HCT116 (cell line): ENCODE results near the gene PSMB9. TPM values are rescaled to one million over a fixed set of nuclear protein-coding genes. Genes with fewer than 3 reads are reported as not detected.

Experiments
- ATAC-seq: fragments of 200-7000 bp; cut with Tn5 transposase; 2 replicates; pipeline ENCODE4 v1.9.1; 2020; ENCODE audit warnings: mild to moderate bottlenecking, moderate library complexity
- BruUV-seq: library from RNA; stranded (reverse); fragments of 400-500 nt; replicated peaks from 2 replicates; lab custom pipeline; 2021; lab: Mats Ljungman, UMichigan
- CTCF ChIA-PET: fragments of 300-600 bp; sonication (Branson Sonifier 250); formaldehyde crosslinking; loops from one replicate; lab custom pipeline; 2021; ENCODE audit warnings: antibody characterized with exemption; lab: Charles Lee
- POLR2A ChIA-PET: fragments of 300-600, 350-600 bp; sonication (Branson Sonifier 250); formaldehyde crosslinking; loops from one replicate; lab custom pipeline; 2021; ENCODE audit warnings: antibody characterized with exemption; lab: Charles Lee
- RAD21 ChIA-PET, 2 experiments: fragments of 300-600 bp; sonication (Branson Sonifier 250); formaldehyde crosslinking; loops; one replicate each; lab custom pipeline; 2023; ENCODE audit warnings: low total read pairs in 2 of 2; ENCODE audit not compliant: uncharacterized antibody in 2 of 2, unreplicated experiment in 2 of 2, low non-redundant PET in 1 of 2; lab: Charles Lee
- DNase-seq: peaks from one replicate; pipeline ENCODE4 v3.0.0-alpha.2; 2010; ENCODE audit warnings: low read depth, low spot score
- H2AFZ ChIP-seq: fragments of 200-600 bp; shearing (Covaris generic), sonication (generic); 2 replicates; pipeline ENCODE4 v1.6.1; 2017; ENCODE audit warnings: low read depth, mixed run types, mixed read lengths, antibody characterized with exemption, low read length; ENCODE audit not compliant: poor library complexity, severe bottlenecking
- H3K27ac ChIP-seq: 2 replicates; pipeline ENCODE4 v1.5.1; 2012; ENCODE audit warnings: low read depth, low read length
- H3K27me3 ChIP-seq: fragments of 200-600 bp; sonication (generic); 2 replicates; pipeline ENCODE4 v1.6.1; 2016; ENCODE audit warnings: mixed run types, low read length, mixed read lengths; ENCODE audit not compliant: insufficient read depth
- H3K36me3 ChIP-seq, 2 experiments: fragments of 200-500 bp in 1 of 2; fragments of 200-600 bp in 1 of 2; sonication (Bioruptor generic) in 1 of 2; sonication (generic) in 1 of 2; 2 replicates each; pipeline versions ENCODE4 v1.5.1 to v1.6.1; 2014 to 2016; ENCODE audit warnings: low read length in 2 of 2, inconsistent platforms in 1 of 2, mixed read lengths in 1 of 2, mixed run types in 1 of 2; ENCODE audit not compliant: insufficient read depth in 2 of 2, control insufficient read depth in 1 of 2
- H3K4me1 ChIP-seq, 2 experiments: fragments of 200-600 bp in 1 of 2; sonication (generic) in 1 of 2; 2 replicates each; pipeline versions ENCODE4 v1.5.1 to v1.6.1; 2012 to 2017; ENCODE audit warnings: low read length in 2 of 2, inconsistent platforms in 1 of 2, mild to moderate bottlenecking in 1 of 2, mixed read lengths in 1 of 2, mixed run types in 1 of 2, moderate library complexity in 1 of 2; ENCODE audit not compliant: insufficient read depth in 2 of 2, control insufficient read depth in 1 of 2
- H3K4me2 ChIP-seq: fragments of 200-600 bp; sonication (generic); 2 replicates; pipeline ENCODE4 v1.6.1; 2017; ENCODE audit warnings: mixed run types, low read length, mixed read lengths
- H3K4me3 ChIP-seq, 2 experiments: fragments of 200-600 bp in 1 of 2; sonication (generic) in 1 of 2; replicated peaks in 1 of 2; 2 replicates each; pipeline ENCODE4 v1.5.1; 2011 to 2016; ENCODE audit warnings: low read length in 2 of 2, control low read depth in 1 of 2, low read depth in 1 of 2, mild to moderate bottlenecking in 1 of 2, mixed read lengths in 1 of 2, mixed run types in 1 of 2
- H3K79me2 ChIP-seq: fragments of 200-600 bp; sonication (generic); 2 replicates; pipeline ENCODE4 v1.6.1; 2017; ENCODE audit warnings: mild to moderate bottlenecking, mixed run types, low read length, moderate library complexity, mixed read lengths; ENCODE audit not compliant: insufficient read depth
- H3K9ac ChIP-seq: fragments of 200-600 bp; sonication (generic); 2 replicates; pipeline ENCODE4 v1.6.1; 2016; ENCODE audit warnings: low read length, mixed read lengths
- H3K9me2 ChIP-seq: fragments of 200-600 bp; sonication (generic), shearing (Covaris generic); 2 replicates; pipeline ENCODE4 v1.6.1; 2017; ENCODE audit warnings: mixed run types, mild to moderate bottlenecking, moderate library complexity; ENCODE audit not compliant: insufficient read depth
- H3K9me3 ChIP-seq, 2 experiments: fragments of 200-500 bp in 1 of 2; fragments of 200-600 bp in 1 of 2; sonication (Bioruptor generic) in 1 of 2; sonication (generic) in 1 of 2; 2 replicates each; pipeline ENCODE4 v1.6.1; 2014 to 2017; ENCODE audit warnings: low read length in 2 of 2, mixed read lengths in 2 of 2, inconsistent platforms in 1 of 2, low read depth in 1 of 2, mild to moderate bottlenecking in 1 of 2, mixed run types in 1 of 2, moderate library complexity in 1 of 2; ENCODE audit not compliant: control insufficient read depth in 1 of 2, insufficient read depth in 1 of 2
- H4K20me1 ChIP-seq: fragments of 200-600 bp; sonication (generic), shearing (Covaris generic); 2 replicates; pipeline ENCODE4 v1.6.1; 2017; ENCODE audit warnings: mixed run types, mild to moderate bottlenecking, moderate library complexity; ENCODE audit not compliant: insufficient read depth
- ATF3 ChIP-seq: IDR thresholded peaks from 2 replicates; pipeline ENCODE4 v1.6.1; 2012
- CBX3 ChIP-seq: IDR thresholded peaks from 2 replicates; pipeline ENCODE4 v1.6.1; 2012; ENCODE audit warnings: low read depth
- CEBPB ChIP-seq: IDR thresholded peaks from 2 replicates; pipeline ENCODE4 v1.6.1; 2012; ENCODE audit warnings: low read depth
- CTCF ChIP-seq, 3 experiments: fragments of 200-600 bp in 1 of 3; sonication (generic) in 1 of 3; IDR thresholded peaks in 2 of 3; conservative IDR thresholded peaks in 1 of 3; 2 replicates each; pipeline ENCODE4 v1.5.1; 2012 to 2017; ENCODE audit warnings: low read depth in 2 of 3, low read length in 2 of 3, antibody characterized with exemption in 1 of 3, borderline replicate concordance in 1 of 3, control low read depth in 1 of 3, mild to moderate bottlenecking in 1 of 3, mixed read lengths in 1 of 3, mixed run types in 1 of 3, moderate library complexity in 1 of 3; ENCODE audit not compliant: insufficient read depth in 1 of 3
- EGR1 ChIP-seq: IDR thresholded peaks from 2 replicates; pipeline ENCODE4 v1.6.1; 2012; ENCODE audit warnings: low read depth
- EZH2 ChIP-seq: fragments of 200-600 bp; sonication (generic); IDR thresholded peaks from 2 replicates; pipeline ENCODE4 v1.6.1; 2017; ENCODE audit warnings: antibody characterized with exemption, mixed run types
- EZH2phosphoT487 ChIP-seq: fragments of 200-600 bp; IDR thresholded peaks from 2 replicates; pipeline ENCODE4 v1.6.1; 2018; ENCODE audit warnings: antibody characterized with exemption, borderline replicate concordance
- FOSL1 ChIP-seq: IDR thresholded peaks from 2 replicates; pipeline ENCODE4 v1.6.1; 2012; ENCODE audit warnings: low read depth
- JUND ChIP-seq: IDR thresholded peaks from 2 replicates; pipeline ENCODE4 v1.6.1; 2012
- MAX ChIP-seq: IDR thresholded peaks from 2 replicates; pipeline ENCODE4 v1.6.1; 2012
- POLR2A ChIP-seq: IDR thresholded peaks from 2 replicates; pipeline ENCODE4 v1.7.0; 2011; ENCODE audit warnings: borderline replicate concordance; ENCODE audit not compliant: insufficient read depth, insufficient read length; ENCODE audit errors: extremely low read depth
- POLR2AphosphoS5 ChIP-seq: IDR thresholded peaks from 2 replicates; pipeline ENCODE4 v1.6.1; 2011; ENCODE audit warnings: mild to moderate bottlenecking, low read depth, low read length, moderate library complexity
- RAD21 ChIP-seq: IDR thresholded peaks from 2 replicates; pipeline ENCODE4 v1.6.1; 2012; ENCODE audit warnings: low read depth, mild to moderate bottlenecking
- REST ChIP-seq: IDR thresholded peaks from 2 replicates; pipeline ENCODE4 v1.6.1; 2012; ENCODE audit warnings: low read depth
- SIN3A ChIP-seq: IDR thresholded peaks from 2 replicates; pipeline ENCODE4 v1.6.1; 2012; ENCODE audit warnings: low read depth
- TCF7L2 ChIP-seq: IDR thresholded peaks from 2 replicates; pipeline ENCODE4 v1.7.0; 2011; ENCODE audit warnings: borderline replicate concordance, inconsistent platforms; ENCODE audit not compliant: insufficient read depth, insufficient read length; ENCODE audit errors: extremely low read depth
- YY1 ChIP-seq: IDR thresholded peaks from 2 replicates; pipeline ENCODE4 v1.6.1; 2011; ENCODE audit warnings: low read length, low read depth, moderate library complexity, mild to moderate bottlenecking; ENCODE audit not compliant: insufficient replicate concordance; ENCODE audit errors: extremely low read depth
- ZBTB33 ChIP-seq: IDR thresholded peaks from 2 replicates; pipeline ENCODE4 v1.6.1; 2011; ENCODE audit warnings: mild to moderate bottlenecking, low read length, moderate library complexity; ENCODE audit not compliant: insufficient replicate concordance; ENCODE audit errors: extremely low read depth
- ZFX ChIP-seq: fragments of 450-650 bp; IDR thresholded peaks from 2 replicates; pipeline ENCODE4 v1.6.1; 2017
- ZNF274 ChIP-seq: fragments of 200-500 bp; sonication (Bioruptor generic); IDR thresholded peaks from 2 replicates; pipeline ENCODE4 v1.6.1; 2014; ENCODE audit warnings: mild to moderate bottlenecking, low read depth, low read length, inconsistent platforms
- intact Hi-C: fragments of 100-400 bp; cut with micrococcal nuclease; formaldehyde crosslinking; loops from 2 replicates; pipeline ENCODE4 v1.10.0; 2022
- total RNA-seq: library from RNA; stranded (reverse); gene quantifications from one replicate; pipeline ENCODE4 v1.2.1, GENCODE V29; 2021; ENCODE audit not compliant: unreplicated experiment

PSMB9 gene
- total RNA-seq, 1 experiment from 2014 or later: 8.1 TPM

- H3K9me3 ChIP-seq: no peaks in the 10 kb centered on the region
- H3K36me3 ChIP-seq: no peaks in the 10 kb centered on the region
- H3K79me2 ChIP-seq: no peaks in the 10 kb centered on the region
- no peak within 1 kb of the TSS for H2AFZ ChIP-seq
- H3K9me2 ChIP-seq: no peaks in the 10 kb centered on the region; the same call in 1 of the 2 replicates
- TF ChIP-seq EZH2: no peak
- TF ChIP-seq RAD21: no peak
- no peak for TF ChIP-seq FOSL1
- TF ChIP-seq YY1: no peak
- TF ChIP-seq ATF3: no peak
- no peak for TF ChIP-seq POLR2A
- no peak for TF ChIP-seq ZFX
- no peak for TF ChIP-seq CEBPB
- no peak for TF ChIP-seq CTCF (IDR thresholded peaks at IDR 0.05 in 2 of 3, conservative IDR thresholded peaks at IDR 0.05 in 1 of 3; ENCODE audit: borderline replicate concordance in 1 of 3, insufficient read depth in 1 of 3, low read depth in 2 of 3, low read length in 2 of 3)
- TF ChIP-seq POLR2AphosphoS5: no peak
- no peak for TF ChIP-seq ZBTB33
- TF ChIP-seq EGR1: no peak
- no peak for TF ChIP-seq ZNF274
- no peak for TF ChIP-seq MAX
- TF ChIP-seq CBX3: no peak
- no peak for TF ChIP-seq TCF7L2
- TF ChIP-seq REST: no peak
- no peak for TF ChIP-seq SIN3A
- no peak for TF ChIP-seq JUND
- TF ChIP-seq EZH2phosphoT487: no peak
- RAD21 ChIA-PET: no interaction called here
- no TSS peak for BruUV-seq
- H3K4me3 ChIP-seq: no peak within 1 kb of the TSS
- peak; percentile 40 for DNase-seq
- no peak within 1 kb of the TSS for H3K27ac ChIP-seq
- no peak within 1 kb of the TSS for H3K9ac ChIP-seq
- peak; percentile 80 for ATAC-seq
- POLR2A ChIA-PET: interaction anchor here (0.6 to 1.0 kb wide), 2 partner anchors 9 to 62 kb away, joined by 3 read pairs; no protein-coding TSS in a partner anchor
- CTCF ChIA-PET: interaction anchor here (1.0 kb wide), 1 partner anchor 21 kb away, joined by 6 read pairs; the partner anchor contains the start of gene TAP2
- peaks cover 0 to 25% of the 10 kb centered on the region in 2 experiments; a peak in 2 of 4 replicates for H3K4me1 ChIP-seq
- H3K27me3 ChIP-seq: no peaks in the 10 kb centered on the region
- peak within 1 kb of the TSS; percentile 34; the same call in 1 of the 2 replicates for H3K4me2 ChIP-seq
- intact Hi-C loops: no loop called here
- H4K20me1 ChIP-seq: no peaks in the 10 kb centered on the region
Observed at GRCh38 chr6:32816746-32817204, 37.2 kb upstream of the PSMB9 start, which contains the start of gene HLA-DOB. TSS of gene HLA-DOB (minus strand) at chr6:32817002. CDS start at chr6:32816951, 51 bp downstream.
